Anterior cingulate cortex (tissue), 58 donors: ENCODE results near the gene SMIM17.
A peak's percentile ranks its signal among the peaks of the same experiment; 100 is the strongest.

Experiments
- DNase-seq, 58 donors: peaks; one replicate each; lab custom pipeline; 2025; lab: John Stamatoyannopoulos, UW

Gene SMIM17

DNA sequence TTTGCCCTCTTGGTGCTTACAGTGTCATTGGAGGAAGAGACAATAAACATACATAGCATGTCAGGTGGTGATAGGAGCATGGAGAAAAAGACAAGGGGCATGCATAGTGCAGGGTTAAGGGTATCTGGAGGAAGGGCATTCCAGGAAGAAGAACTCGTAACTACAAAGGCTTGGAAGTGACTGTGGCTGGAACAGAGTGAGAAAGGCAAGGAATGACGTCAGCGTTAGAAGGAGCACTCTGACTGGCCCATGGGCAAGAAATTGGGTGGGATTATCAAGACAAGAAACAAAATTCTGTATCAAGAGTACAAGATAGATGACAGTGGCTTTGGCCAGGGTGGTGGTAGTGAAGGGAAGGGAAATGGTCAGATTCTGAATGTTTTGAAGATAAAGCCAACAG is 11.2 kb downstream of the SMIM17 start:
- DNase-seq, result no peak

DNA sequence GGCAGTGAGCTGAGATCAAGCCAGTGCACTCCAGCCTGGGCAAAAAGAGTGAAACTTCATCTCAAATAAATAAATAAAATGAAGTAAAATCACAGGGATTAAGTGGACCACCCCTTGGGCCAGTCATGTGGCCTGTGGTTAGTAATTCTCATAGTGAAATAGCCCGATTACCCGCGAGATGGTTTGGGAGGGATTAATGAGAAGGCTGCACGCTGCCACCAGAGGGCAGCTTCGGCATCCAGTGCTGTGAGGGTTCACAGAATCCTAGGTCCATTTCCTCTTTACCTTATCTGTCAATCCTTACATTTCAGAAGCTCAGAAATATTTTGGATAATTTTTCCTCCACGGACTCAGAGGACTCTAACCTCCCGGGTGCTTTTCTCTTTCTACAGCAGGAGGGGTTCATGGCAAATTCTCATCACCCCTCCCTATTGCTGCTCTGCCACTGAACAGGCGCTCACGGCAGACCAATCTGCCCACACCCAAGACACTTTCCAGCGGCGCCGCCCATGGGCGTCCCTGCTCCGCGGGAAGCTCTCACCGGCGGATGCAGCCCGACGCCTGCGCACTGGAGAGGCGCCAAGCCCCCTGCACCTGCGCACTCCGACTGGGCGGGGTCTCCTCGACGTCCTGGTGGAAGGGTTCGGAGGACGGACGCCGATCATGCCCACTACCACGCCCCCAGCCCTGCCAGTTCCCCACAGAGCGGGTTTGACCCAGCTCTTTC is 17.6 kb downstream of the SMIM17 start:
- DNase-seq, result peak in 15 of 58 donors; percentile 5 to 44 (median 22)

DNA sequence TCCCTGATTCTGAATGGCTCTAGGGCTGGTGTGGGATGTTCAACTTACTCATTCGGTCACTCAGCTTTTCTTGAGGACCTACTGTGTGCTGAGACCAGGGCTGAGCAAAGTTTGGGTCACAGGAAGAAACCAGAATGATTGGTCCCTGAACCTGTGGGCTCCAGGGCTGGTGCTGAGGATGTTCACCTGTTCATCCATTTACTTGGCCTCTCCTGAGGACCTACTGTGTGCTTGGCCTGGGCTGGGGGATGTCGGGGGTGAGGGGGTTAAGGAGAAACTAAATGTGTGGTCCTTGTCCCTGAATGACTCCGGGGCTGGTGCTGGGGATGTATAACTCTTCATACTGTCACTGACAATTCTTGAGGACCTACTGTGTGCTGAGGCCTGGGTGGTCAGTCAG is 18.3 kb downstream of the SMIM17 start:
- DNase-seq, result no peak

DNA sequence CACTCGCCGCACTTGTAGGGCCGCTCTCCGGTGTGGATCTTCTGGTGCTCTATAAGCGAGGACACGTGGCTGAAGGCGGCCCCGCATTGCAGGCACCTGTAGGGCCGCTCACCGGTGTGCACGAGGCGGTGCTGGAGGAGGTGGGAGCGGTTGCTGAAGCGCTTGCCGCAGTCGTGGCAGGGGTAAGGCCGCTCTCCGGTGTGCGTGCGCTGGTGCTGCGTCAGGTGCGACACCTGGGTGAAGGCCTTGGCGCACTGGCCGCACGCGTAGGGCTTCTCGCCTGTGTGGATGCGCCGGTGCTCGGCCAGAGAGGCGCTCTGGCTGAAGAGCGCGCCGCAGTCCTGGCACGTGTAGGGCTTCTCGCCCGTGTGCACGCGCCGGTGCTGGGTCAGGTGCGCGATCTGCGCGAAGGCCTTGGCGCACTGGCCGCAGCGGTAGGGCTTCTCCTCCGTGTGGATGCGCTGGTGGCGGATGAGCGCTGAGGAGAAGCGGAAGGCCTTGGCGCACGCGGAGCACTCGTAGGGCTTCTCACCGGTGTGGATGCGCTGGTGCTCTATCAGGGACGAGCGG is 21.1 kb downstream of the SMIM17 start:
- DNase-seq, result no peak

DNA sequence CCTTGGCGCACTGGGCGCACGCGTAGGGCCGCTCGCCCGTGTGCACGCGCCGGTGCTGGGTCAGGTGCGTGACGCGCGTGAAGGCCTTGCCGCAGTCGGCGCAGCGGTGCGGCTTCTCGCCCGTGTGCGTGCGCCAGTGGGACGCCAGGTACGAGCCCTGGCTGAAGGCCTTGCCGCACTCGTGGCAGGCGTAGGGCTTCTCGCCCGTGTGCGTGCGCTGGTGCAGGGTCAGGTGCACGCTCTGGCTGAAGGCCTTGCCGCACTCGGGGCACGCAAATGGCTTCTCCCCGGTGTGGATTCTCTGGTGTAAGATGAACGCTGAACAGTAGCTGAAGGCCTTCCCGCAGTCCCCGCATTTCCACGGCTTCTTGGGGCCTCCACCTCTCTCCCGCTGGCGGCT is 21.6 kb downstream of the SMIM17 start:
- DNase-seq, result no peak

DNA sequence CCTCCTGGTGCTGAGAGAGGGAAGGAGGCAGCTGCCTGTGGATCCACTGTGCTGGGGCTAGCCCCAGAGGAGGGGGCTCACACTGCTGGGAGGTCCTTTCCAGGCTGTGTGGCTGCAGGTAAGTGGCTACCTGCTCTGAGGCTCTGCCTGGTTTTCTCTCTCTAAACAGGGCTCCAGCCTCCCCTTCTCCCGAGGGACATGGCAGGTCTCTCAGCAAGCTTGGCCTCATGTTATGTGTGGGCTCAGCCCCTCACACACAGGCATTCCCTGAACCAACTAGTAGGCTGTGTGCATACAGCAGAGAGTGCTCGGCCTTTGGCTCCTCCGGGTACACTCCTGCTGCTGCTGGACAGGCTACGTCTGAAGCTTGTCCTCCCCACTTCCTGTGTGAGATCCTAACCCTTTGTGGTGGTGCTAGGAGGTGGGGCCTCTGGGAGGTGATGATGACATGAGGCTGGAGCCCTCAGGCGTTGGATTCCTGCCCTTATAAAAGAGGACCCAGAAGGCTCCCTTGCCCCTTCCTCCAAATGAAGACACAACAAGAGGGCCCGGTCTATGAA is 24.4 kb downstream of the SMIM17 start:
- no peak for DNase-seq

DNA sequence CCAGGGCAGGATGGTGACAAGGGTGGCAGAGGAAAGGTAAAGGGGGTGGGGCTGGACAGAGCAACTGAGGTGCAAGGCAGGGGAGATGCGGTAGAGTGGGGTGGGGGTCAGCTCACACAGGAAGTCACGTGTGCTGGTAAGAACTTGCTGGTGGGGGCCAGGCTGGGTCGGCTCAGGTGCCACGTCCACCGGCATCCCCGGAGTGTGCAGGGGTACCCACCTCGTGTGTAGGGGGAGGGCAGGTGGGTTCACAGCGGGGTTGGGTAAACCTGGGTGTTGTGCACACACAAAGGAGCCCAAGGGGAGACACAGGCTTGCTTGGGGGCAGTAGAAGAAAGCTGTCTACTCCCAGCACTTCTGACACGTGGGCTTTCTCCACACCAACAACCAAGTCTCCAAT is 25.7 kb downstream of the SMIM17 start:
- DNase-seq, result no peak

DNA sequence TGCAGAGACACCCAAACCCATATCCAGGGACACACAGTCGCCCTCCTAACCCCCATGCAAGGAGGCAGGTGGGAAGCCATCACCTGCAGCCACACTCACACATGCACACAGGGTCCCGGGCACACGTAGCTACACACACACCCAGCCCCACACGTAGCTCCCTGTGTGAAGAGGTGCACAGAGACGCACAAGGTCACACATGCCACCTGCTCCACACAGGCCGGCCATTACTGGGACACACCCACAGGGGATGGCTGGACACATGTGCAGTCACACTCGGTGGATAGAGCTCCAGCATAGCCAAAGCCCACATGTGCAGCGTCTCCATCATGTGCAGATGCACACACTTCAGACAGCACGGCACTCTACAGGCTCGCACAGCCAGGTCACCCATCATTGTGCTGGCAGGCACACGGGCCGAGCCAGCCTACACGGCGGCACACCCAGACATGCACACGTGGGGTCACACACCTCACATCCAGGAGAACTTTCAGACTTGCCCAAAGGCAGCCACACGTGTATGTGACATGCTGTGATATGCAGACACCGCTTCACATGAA is 27.5 kb downstream of the SMIM17 start:
- no peak for DNase-seq

DNA sequence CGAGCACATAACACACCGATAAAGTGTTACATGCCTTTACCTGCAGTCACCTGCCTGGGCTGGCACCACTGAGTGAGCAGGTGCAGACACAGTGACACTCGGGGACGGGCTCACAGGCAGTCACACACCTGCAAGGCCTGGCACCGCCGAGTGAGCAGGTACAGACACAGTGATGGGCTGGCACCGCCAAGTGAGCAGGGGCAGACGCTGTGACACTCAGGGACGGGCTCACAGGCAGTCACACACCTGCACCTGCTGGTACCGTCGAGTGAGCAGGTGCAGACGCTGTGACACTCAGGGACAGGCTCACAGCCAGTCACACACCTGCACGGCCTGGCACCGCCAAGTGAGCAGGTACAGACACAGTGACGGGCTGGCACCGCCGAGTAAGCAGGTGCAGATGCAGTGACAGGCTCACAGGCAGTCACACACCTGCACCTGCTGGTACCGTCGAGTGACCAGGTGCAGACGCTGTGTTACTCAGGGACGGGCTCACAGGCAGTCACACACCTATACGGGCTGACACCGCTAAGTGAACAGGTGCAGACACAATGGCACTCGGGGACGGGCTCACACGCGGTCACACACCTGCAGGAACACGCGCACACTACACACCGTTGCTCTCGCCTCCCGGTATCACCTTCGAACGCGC is 28.1 kb downstream of the SMIM17 start:
- peak in 5 of 58 donors; percentile 20 to 50 (median 39) for DNase-seq

DNA sequence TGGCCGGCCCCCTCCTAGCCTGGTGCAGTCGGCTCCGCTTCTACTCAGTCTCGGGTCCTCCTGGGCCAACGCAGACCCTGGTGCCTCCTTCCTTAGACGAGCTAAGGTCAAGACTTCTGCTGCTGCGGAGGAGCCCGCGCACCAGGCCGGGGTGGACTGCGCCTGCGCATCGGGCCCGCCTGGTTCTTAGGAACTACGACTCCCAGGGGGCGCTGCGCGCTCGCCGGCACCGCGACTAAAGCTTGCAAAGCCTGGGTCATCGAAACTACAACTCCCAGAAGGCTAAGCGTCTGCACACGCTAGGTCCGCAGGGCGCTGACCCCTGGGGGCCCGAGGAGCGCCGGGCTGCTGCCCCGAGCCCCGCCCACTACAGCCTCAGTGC is 28.6 kb downstream of the SMIM17 start, which contains the start of gene ZNF835:
TSS of gene ZNF835 (minus strand) at position 145 of the 382 bp plus-strand sequence. CDS start 6,559 bp downstream, outside the sequence.
- peak in 57 of 58 donors; percentile 62 to 98 (median 91) for DNase-seq

DNA sequence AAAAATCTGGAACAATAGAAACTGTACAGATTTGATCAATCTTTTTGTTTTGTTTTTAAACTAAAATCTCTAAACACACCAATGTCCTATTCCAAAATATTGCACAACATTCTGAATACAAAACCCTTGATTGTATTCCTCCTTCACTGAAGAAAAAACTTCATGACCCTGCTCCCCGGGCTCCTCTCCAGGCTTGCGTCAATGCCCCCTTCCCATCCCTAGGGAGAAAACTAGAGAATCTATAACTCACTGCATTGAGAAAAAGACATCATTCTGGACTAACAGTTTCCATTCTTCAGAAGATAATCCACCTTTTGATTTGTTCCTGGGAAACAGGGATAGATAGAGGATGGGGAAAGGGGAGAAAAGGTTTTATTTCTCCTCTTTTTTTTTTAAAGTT is 29.7 kb downstream of the SMIM17 start:
- DNase-seq, result peak in 1 of 58 donors; percentile 8

DNA sequence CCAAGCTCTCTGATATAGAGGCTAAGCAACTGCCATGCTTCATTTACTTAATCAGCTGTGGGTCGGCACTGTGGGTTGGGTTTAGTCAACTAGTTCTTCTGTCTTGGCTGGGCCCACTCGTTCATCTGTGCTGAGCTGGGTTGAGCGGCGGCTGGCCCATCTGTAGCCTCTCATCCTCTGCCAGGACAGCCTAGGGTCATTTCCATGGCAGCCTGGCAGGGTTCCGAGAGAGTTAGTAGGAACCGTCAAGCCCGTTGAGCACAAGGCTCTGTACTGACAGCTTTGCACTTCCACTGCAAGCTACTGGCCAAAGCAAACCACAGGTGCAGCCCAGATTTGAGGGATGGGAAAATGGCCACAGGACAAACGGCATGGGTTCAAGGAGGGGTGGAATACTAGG is 35.2 kb downstream of the SMIM17 start:
- peak in 35 of 58 donors; percentile 7 to 74 (median 21) for DNase-seq

DNA sequence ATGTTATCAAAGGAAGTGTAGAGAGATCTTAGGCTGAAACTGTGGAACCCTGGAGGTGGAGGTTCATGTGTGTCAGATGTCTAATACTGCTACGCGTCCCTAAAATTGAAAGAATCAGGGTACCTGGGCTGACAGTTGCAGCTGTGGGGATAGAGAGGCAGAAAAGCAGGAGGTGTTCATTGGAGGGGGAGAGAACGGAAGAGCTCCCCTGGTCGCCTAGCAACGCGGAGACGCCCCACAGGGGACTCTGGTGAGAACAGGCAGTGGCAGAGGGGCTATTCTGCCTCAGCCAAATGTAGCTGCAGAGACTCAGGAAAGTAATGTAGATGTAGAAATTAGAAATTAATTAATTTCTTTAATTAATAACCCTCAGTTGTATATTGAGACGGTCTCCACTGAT is 38.7 kb downstream of the SMIM17 start:
- peak in 2 of 58 donors; percentile 7 to 25 for DNase-seq

DNA sequence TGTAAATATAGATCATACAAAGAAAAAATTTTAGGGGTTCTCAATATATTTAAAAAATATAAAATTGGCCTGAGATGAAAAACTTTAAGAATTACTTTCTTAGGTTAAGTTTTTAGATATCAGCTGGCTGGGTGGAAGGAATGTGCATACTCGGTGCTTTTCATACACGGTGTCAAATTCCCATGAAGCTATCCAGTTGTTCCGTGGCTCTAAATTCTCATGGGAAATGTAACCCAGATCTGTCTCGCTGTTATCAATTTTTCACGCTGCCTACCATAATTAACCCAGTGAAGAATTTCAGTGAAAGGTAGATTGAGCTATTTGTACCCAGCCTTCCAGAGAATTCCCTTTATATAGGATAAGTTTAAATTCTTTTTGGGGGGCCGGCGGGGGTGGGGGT is 40.2 kb downstream of the SMIM17 start:
- no peak for DNase-seq

DNA sequence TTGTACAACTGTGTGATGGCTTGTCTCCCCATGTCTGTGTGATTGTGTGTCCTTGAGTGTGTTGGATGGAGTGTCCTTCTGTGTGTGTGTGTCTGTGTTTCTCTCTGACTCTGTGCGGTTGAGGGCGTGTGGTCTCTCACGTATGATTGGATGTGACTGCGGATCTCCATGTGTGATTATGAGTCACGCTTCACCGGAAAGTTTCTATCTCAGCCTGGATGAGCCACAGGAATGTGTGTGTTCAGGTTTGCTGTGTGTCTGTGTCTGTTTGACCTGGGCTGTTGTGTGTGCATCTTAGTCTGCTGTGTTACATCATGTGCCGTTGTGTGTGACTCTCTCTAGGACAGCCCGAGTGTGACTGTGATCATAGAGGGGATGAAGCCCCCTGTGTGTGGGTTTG is 44.1 kb downstream of the SMIM17 start:
- no peak for DNase-seq

DNA sequence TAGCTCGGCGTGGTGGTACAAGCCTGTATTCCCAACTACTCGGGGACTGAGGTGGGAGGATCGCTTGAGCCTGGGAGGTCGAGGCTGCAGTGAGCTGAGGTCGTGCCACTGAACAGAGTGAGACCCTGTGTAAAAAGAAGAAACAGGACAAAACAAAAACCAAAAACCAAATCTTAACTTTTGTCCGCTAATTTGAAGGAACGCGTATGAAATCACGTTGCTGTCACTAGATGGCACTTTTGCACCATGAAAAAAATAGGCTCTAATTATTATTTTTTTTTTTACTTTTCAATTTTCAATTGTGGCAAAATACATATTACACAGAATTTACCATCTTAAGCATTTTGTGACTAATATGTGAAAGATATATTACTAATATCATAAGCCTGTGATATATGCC is 46.2 kb downstream of the SMIM17 start:
- no peak for DNase-seq

DNA sequence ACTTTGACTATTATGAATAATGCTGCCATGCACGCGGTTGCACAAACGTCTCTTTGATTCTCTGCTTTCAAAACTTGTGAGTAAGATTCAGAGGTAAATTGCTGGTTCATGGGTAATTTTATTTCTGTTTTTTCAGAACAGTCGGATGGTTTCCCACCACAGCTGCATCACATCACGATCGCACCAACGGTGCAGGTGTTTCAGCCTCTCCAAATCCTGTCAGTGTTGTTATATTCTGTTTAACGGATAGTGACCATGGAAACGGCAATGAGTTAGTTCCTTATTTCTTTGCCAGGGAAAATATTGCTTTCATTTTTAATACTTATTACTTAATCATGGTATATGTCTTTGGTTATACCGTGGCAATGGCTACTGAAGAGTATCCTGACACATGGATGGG is 47.7 kb downstream of the SMIM17 start:
- no peak for DNase-seq

DNA sequence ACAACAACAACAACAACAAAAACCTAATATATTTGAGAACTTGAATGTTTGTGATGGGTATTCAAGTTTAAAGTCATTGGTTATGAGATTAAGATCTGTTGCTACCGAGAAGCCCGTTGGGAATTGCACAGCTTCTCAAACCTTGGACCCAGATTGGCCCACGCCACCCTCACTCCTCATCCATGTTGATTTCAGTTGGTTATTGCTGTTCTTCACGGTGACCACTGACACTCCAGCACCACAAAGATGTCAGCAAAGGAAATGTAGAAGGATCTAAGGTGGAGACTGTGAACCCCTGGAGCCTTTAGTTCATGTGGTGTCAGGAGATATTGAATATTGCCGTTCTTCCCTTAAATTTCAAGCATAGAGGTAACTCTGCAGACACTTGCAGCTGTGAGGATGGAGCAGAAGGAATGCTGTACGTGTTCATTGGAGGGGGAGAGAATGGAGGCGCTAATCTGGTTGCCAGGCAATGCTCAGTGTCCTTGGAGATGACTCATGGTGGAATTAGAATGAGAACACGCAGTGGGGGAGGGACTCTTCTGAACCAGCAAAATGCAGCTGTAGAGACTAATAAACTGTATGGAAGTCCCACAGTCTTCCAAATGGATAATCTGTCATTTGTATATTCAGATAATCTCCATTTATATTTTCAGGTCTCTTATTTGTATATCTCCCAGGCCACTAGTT is 49.4 kb downstream of the SMIM17 start:
- peak in 50 of 58 donors; percentile 8 to 85 (median 50) for DNase-seq

DNA sequence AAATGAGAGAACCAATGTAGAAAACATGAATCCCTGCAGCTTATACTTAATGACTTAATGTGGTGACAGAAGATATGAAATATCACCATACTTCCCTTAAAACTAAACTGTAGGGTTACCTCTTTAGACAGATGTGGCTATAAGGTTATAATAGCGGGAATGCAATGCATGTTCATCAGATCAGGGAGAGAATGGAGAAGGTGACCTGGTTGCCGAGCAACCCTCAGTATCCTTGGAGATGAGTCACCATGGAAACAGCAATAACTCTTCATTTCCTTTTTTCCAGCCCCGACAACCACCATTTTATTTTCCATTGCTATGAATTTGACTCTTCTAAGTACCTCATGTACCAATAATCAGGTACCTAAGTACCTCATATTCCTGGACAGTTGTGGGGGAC is 56.6 kb downstream of the SMIM17 start:
- DNase-seq, result peak in 10 of 58 donors; percentile 6 to 44 (median 10)

DNA sequence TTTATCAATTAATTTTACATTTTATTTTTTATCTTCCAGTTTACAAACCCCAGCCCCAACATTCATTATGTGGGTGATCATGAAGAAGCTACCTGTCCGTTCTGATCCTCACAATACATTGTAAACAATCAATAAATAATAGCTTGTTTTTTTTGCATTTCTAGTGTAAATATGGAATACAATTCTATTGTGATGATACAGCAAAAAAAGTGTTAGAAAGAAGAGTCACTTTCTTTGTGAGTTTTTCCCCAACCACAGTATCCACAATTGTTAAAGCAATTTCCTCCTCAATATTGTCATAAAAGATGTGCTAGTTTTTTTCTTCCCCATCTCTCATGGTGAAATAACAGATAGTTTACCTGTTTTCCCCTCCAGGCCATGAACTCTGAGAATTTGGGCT is 58.9 kb downstream of the SMIM17 start:
- no peak for DNase-seq
